IMR-90 (cell line): Measurements from ENCODE around the gene AGBL1. TPM values are rescaled to one million over a fixed set of nuclear protein-coding genes. Genes with fewer than 3 reads are reported as not detected.

ENCODE experiments used
- ATAC-seq: fragments of 200-7000 bp; cut with Tn5 transposase; 2 replicates; pipeline ENCODE4 v1.9.1; 2020; ENCODE audit warnings: low read depth, mild to moderate bottlenecking, moderate library complexity
- BruUV-seq: library from RNA; stranded (reverse); fragments of 400-500 nt; replicated peaks from 2 replicates; lab custom pipeline; 2021; lab: Mats Ljungman, UMichigan
- CTCF ChIA-PET: fragments of 300-600 bp; formaldehyde crosslinking; extraction: SDS; loops from one replicate; lab custom pipeline; 2021; ENCODE audit warnings: antibody characterized with exemption; lab: Yijun Ruan, JAX
- POLR2A ChIA-PET: fragments of 300-600 bp; sonication (Branson Sonifier 250); formaldehyde crosslinking; loops from one replicate; lab custom pipeline; 2022; ENCODE audit warnings: antibody characterized with exemption; ENCODE audit not compliant: unreplicated experiment; lab: Charles Lee
- DNase-seq: peaks from one replicate; pipeline ENCODE4 v3.0.0; 2013
- H2AFZ ChIP-seq: replicated peaks from 2 replicates; pipeline ENCODE3; 2013; ENCODE audit warnings: low read length, mild to moderate bottlenecking; ENCODE audit not compliant: poor library complexity
- H2AK5ac ChIP-seq: 2 replicates; pipeline ENCODE4 v1.6.1; 2013; ENCODE audit warnings: low read depth, low read length, inconsistent platforms
- H2AK9ac ChIP-seq: replicated peaks from 2 replicates; pipeline ENCODE3; 2013; ENCODE audit warnings: mild to moderate bottlenecking, low read depth, low read length, moderate library complexity; ENCODE audit not compliant: poor library complexity
- H2BK120ac ChIP-seq: 2 replicates; pipeline ENCODE4 v1.6.1; 2013; ENCODE audit warnings: low read depth, low read length, inconsistent platforms
- H2BK15ac ChIP-seq: 3 replicates; pipeline ENCODE4 v1.6.1; 2013; ENCODE audit warnings: low read depth, low read length, inconsistent platforms
- H2BK20ac ChIP-seq: 2 replicates; pipeline ENCODE4 v1.6.1; 2013; ENCODE audit warnings: low read depth, mild to moderate bottlenecking, inconsistent platforms, low read length, moderate library complexity
- H2BK5ac ChIP-seq: 2 replicates; pipeline ENCODE4 v1.6.1; 2013; ENCODE audit warnings: mild to moderate bottlenecking, low read depth, low read length, inconsistent platforms; ENCODE audit not compliant: poor library complexity, severe bottlenecking
- H3K14ac ChIP-seq: replicated peaks from 2 replicates; pipeline ENCODE4 v1.6.1; 2013; ENCODE audit warnings: low read depth, low read length, inconsistent platforms
- H3K18ac ChIP-seq: 2 replicates; pipeline ENCODE4 v1.6.1; 2013; ENCODE audit warnings: low read depth, low read length, control low read depth
- H3K23ac ChIP-seq: 2 replicates; pipeline ENCODE4 v1.6.1; 2013; ENCODE audit warnings: low read depth, low read length, inconsistent platforms
- H3K27ac ChIP-seq: 2 replicates; pipeline ENCODE4 v1.5.1; 2013; ENCODE audit warnings: mild to moderate bottlenecking, control low read depth, low read length; ENCODE audit not compliant: insufficient read depth
- H3K27me3 ChIP-seq: 2 replicates; pipeline ENCODE4 v1.6.1; 2013; ENCODE audit warnings: low read length; ENCODE audit not compliant: control insufficient read depth, insufficient read depth
- H3K36me3 ChIP-seq: 2 replicates; pipeline ENCODE4 v1.6.1; 2013; ENCODE audit warnings: low read length, mixed read lengths; ENCODE audit not compliant: control insufficient read depth, insufficient read depth
- H3K4ac ChIP-seq: 2 replicates; pipeline ENCODE4 v1.6.1; 2013; ENCODE audit warnings: low read depth, low read length, inconsistent platforms
- H3K4me1 ChIP-seq: 2 replicates; pipeline ENCODE4 v1.6.1; 2013; ENCODE audit warnings: low read length, mixed read lengths; ENCODE audit not compliant: control insufficient read depth, insufficient read depth
- H3K4me2 ChIP-seq: 2 replicates; pipeline ENCODE4 v1.6.1; 2013; ENCODE audit warnings: low read depth, mild to moderate bottlenecking, control low read depth, low read length, moderate library complexity
- H3K4me3 ChIP-seq: 2 replicates; pipeline ENCODE4 v1.5.1; 2013; ENCODE audit warnings: low read depth, mild to moderate bottlenecking, control low read depth, low read length, moderate library complexity; ENCODE audit not compliant: insufficient read depth
- H3K56ac ChIP-seq: 2 replicates; pipeline ENCODE4 v1.6.1; 2013; ENCODE audit warnings: low read length, inconsistent platforms; ENCODE audit not compliant: insufficient read depth; ENCODE audit errors: extremely low read depth
- H3K79me1 ChIP-seq, 2 experiments: 2 replicates each; pipeline ENCODE4 v1.6.1; 2013; ENCODE audit warnings: low read length in 2 of 2, inconsistent platforms in 1 of 2, low read depth in 1 of 2
- H3K9ac ChIP-seq: 2 replicates; pipeline ENCODE4 v1.6.1; 2013; ENCODE audit warnings: low read depth, low read length, control low read depth
- H3K9me1 ChIP-seq: 2 replicates; pipeline ENCODE4 v1.6.1; 2013; ENCODE audit warnings: low read length, inconsistent platforms; ENCODE audit not compliant: insufficient read depth
- H3K9me3 ChIP-seq: 2 replicates; pipeline ENCODE4 v1.6.1; 2013; ENCODE audit warnings: low read length; ENCODE audit not compliant: control insufficient read depth, insufficient read depth
- H4K20me1 ChIP-seq: 2 replicates; pipeline ENCODE4 v1.6.1; 2013; ENCODE audit warnings: low read length, inconsistent platforms; ENCODE audit not compliant: insufficient read depth
- H4K5ac ChIP-seq: 2 replicates; pipeline ENCODE4 v1.6.1; 2013; ENCODE audit warnings: mild to moderate bottlenecking, low read depth, low read length, control low read depth
- H4K8ac ChIP-seq, 2 experiments: 2 replicates each; pipeline ENCODE4 v1.6.1; 2013; ENCODE audit warnings: low read depth in 2 of 2, low read length in 2 of 2, control low read depth in 1 of 2, inconsistent platforms in 1 of 2
- H4K91ac ChIP-seq: 2 replicates; pipeline ENCODE4 v1.6.1; 2013; ENCODE audit warnings: low read depth, low read length, inconsistent platforms; ENCODE audit not compliant: insufficient read depth
- BHLHE40 ChIP-seq: fragments of 150-350 bp; IDR thresholded peaks from 2 replicates; pipeline ENCODE4 v1.6.1; 2016; ENCODE audit warnings: mild to moderate bottlenecking, low read depth, low read length
- CEBPB ChIP-seq: IDR thresholded peaks from 2 replicates; pipeline ENCODE4 v1.6.1; 2012; ENCODE audit warnings: low read depth, low read length, improper control_type of control experiment
- CHD1 ChIP-seq: IDR thresholded peaks from 2 replicates; pipeline ENCODE4 v1.6.1; 2012; ENCODE audit warnings: low read depth, low read length, improper control_type of control experiment
- CTCF ChIP-seq: conservative IDR thresholded peaks from 2 replicates; pipeline ENCODE4 v1.5.1; 2012; ENCODE audit warnings: mild to moderate bottlenecking, low read depth, low read length, improper control_type of control experiment
- ELK1 ChIP-seq: fragments of 150-350 bp; IDR thresholded peaks from 2 replicates; pipeline ENCODE4 v1.6.1; 2016; ENCODE audit warnings: low read depth, mild to moderate bottlenecking, low read length, moderate library complexity, borderline replicate concordance
- FOS ChIP-seq: fragments of 150-350 bp; IDR thresholded peaks from 2 replicates; pipeline ENCODE4 v1.6.1; 2016; ENCODE audit warnings: low read depth, low read length
- MAFK ChIP-seq: IDR thresholded peaks from 2 replicates; pipeline ENCODE4 v1.6.1; 2012; ENCODE audit warnings: low read depth, low read length, improper control_type of control experiment
- MAZ ChIP-seq: IDR thresholded peaks from 2 replicates; pipeline ENCODE4 v1.6.1; 2012; ENCODE audit warnings: low read depth, mild to moderate bottlenecking, low read length, improper control_type of control experiment, moderate library complexity, borderline replicate concordance
- MXI1 ChIP-seq: IDR thresholded peaks from 2 replicates; pipeline ENCODE4 v1.6.1; 2012; ENCODE audit warnings: low read depth, mild to moderate bottlenecking, low read length, moderate library complexity, borderline replicate concordance
- NFE2L2 ChIP-seq: fragments of 150-350 bp; IDR thresholded peaks from 2 replicates; pipeline ENCODE4 v1.6.1; 2016; ENCODE audit warnings: low read depth, mild to moderate bottlenecking, low read length
- POLR2A ChIP-seq: IDR thresholded peaks from 2 replicates; pipeline ENCODE4 v1.6.1; 2012; ENCODE audit warnings: mild to moderate bottlenecking, low read depth, low read length
- RAD21 ChIP-seq: IDR thresholded peaks from 2 replicates; pipeline ENCODE4 v1.6.1; 2012; ENCODE audit warnings: low read length, improper control_type of control experiment
- RCOR1 ChIP-seq: IDR thresholded peaks from 2 replicates; pipeline ENCODE4 v1.6.1; 2012; ENCODE audit warnings: mild to moderate bottlenecking, low read length, improper control_type of control experiment; ENCODE audit not compliant: insufficient replicate concordance
- RFX5 ChIP-seq: IDR thresholded peaks from 2 replicates; pipeline ENCODE4 v1.8.0; 2012; ENCODE audit warnings: low read depth, mild to moderate bottlenecking, low read length, moderate library complexity
- SMC3 ChIP-seq: fragments of 150-350 bp; IDR thresholded peaks from 2 replicates; pipeline ENCODE4 v1.6.1; 2016; ENCODE audit warnings: low read depth, mild to moderate bottlenecking, antibody characterized with exemption, low read length, moderate library complexity
- USF2 ChIP-seq: fragments of 150-350 bp; IDR thresholded peaks from 2 replicates; pipeline ENCODE4 v1.6.1; 2017; ENCODE audit warnings: mild to moderate bottlenecking, antibody characterized with exemption, low read length, low read depth
- WGBS, 2 experiments: methylation state at CpG; one replicate each; pipeline versions ENCODE4 v1.1.5 to v1.1.7; 2013; ENCODE audit warnings: missing lambda C conversion rate in 2 of 2; ENCODE audit not compliant: insufficient read length in 1 of 2; ENCODE audit errors: extremely low coverage in 2 of 2; 5-methylcytosine and 5-hydroxymethylcytosine counted together
- dilution Hi-C: fragments of 300-500 bp; cut with HindIII; formaldehyde crosslinking; loops from one replicate; pipeline ENCODE4 v1.14.3; 2018; ENCODE audit warnings: low sequenced_read_pairs; ENCODE audit not compliant: unreplicated experiment
- in situ Hi-C: fragments of 300-500 bp; cut with MboI; formaldehyde crosslinking; loops from 3 replicates; pipeline ENCODE4 v1.14.3; 2019; ENCODE audit warnings: low sequenced_read_pairs, inconsistent platforms, mixed read lengths
- intact Hi-C: fragments of 100-400 bp; cut with micrococcal nuclease; formaldehyde crosslinking; loops from 2 replicates; pipeline ENCODE4 v1.10.0; 2022
- polyA plus RNA-seq, 3 experiments: library from polyadenylated mRNA; depleted of rRNA; stranded (reverse); fragments of >200 nt; gene quantifications; 2 replicates each; pipeline ENCODE4 v1.2.3, GENCODE V29; 2012; ENCODE audit warnings: low replicate concordance in 1 of 3
- total RNA-seq: library from RNA; depleted of rRNA; stranded (reverse); fragments of >200 nt; gene quantifications from 2 replicates; pipeline ENCODE4 v1.2.3, GENCODE V29; 2012

AGBL1 gene
- total and polyA plus RNA-seq, 2 of the 4 experiments (the other 2 are of a cell fraction) = not detected

- no peak overlapping the region for H2BK5ac ChIP-seq
- no TSS peak for BruUV-seq
- H4K5ac ChIP-seq = no peak overlapping the region
- H3K4me2 ChIP-seq = no peak overlapping the region
- H3K14ac ChIP-seq = no peak overlapping the region
- no peaks in the 10 kb centered on the region for H3K4me1 ChIP-seq
- H3K56ac ChIP-seq = no peak overlapping the region
- no peak overlapping the region for H2AFZ ChIP-seq
- no peak overlapping the region for H2AK5ac ChIP-seq
- no peak overlapping the region for H2AK9ac ChIP-seq
- no peak overlapping the region for H3K9ac ChIP-seq
- ChIA-PET CTCF (no interaction called here), POLR2A (no interaction called here)
- no peaks in the 10 kb centered on the region for H3K79me1 ChIP-seq
- intact Hi-C loops (no loop called here), in situ Hi-C loops (no loop called here), dilution Hi-C loops (no loop called here)
- H3K27ac ChIP-seq = no peak overlapping the region
- ATAC-seq = no peak
- no peak overlapping the region for H2BK120ac ChIP-seq
- no CpG with 5 or more reads among the region's 16 CpGs for WGBS, 2 experiments
- H3K9me3 ChIP-seq = peaks cover 2% of the 10 kb centered on the region; the same call in 1 of the 2 replicates
- H3K4me3 ChIP-seq = no peak overlapping the region
- no peaks in the 10 kb centered on the region for H3K27me3 ChIP-seq
- H2BK20ac ChIP-seq = no peak overlapping the region
- TF ChIP-seq MAZ (no peak), MAFK (no peak), RAD21 (no peak), POLR2A (no peak), CHD1 (no peak), ELK1 (no peak), USF2 (no peak), CTCF (no peak), BHLHE40 (no peak), CEBPB (no peak), RFX5 (no peak), FOS (no peak), MXI1 (no peak), RCOR1 (no peak), NFE2L2 (no peak), SMC3 (no peak)
- no peaks in the 10 kb centered on the region for H4K20me1 ChIP-seq
- H3K9me1 ChIP-seq = no peaks in the 10 kb centered on the region
- H2BK15ac ChIP-seq = no peak overlapping the region
- no peak overlapping the region for H3K23ac ChIP-seq
- H4K8ac ChIP-seq = no peak overlapping the region
- H3K4ac ChIP-seq = no peak overlapping the region
- no peak overlapping the region for H4K91ac ChIP-seq
- H3K18ac ChIP-seq = no peak overlapping the region
- DNase-seq = no peak
- no peaks in the 10 kb centered on the region for H3K36me3 ChIP-seq
These were observed 955.2 kb downstream of the AGBL1 start for GRCh38 chr15:87034886-87035285.
